GM21529 (cell line): ENCODE data around the gene VPS16.

Experiments used
- ATAC-seq: cut with Tn5 transposase; IDR thresholded peaks from one replicate; pipeline ENCODE4 v1.9.1; 2021; ENCODE audit not compliant: unreplicated experiment

The VPS16 gene

DNA sequence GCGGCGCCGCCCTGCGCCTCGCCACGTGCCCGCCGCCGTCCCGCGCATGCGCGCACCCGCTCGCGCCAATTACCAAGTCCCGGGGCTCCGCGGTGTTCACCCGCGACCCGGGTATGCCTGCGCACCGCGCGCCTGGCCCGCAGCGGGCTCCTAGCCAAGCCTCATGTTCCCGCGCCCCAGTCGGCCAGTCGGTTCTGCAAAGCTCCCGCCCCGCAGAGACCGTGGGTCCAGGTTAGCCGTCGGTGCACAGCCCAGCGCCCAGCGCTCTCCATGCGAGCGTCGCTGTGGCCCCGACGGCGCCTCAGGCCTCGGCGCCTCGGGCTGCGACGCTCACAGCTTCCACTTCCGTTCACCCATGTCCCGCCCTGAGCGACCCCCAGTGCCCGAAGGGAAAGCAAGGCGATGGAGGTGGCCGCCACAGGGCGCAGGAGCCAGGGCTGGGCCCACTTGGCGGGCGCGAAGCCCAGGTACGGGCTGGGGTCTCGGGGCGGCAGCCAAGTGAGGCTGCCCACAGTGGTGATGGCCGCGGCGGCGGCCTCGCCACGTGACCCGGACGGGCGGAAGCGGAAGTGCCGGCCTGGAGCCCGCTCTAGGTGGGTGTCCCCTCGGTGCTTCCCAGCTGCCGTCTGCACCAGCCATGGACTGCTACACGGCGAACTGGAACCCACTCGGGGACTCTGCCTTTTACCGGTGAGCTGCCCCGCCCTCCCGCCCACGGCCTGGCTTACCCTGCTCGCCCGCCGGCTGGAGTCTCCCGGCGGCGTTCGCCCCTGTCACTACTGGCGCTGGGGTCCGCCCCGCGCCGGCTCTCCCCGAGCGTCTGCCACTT, at the start of gene VPS16, which contains the start of gene PCED1A:
TSS of gene VPS16 (plus strand) at position 608 of the 829 bp plus-strand sequence. CDS start at position 638, 30 bp downstream.
TSS of gene PCED1A (minus strand) at position 518 of the 829 bp plus-strand sequence. CDS start 743 bp downstream, outside the sequence.
- peak; percentile 95 for ATAC-seq

DNA sequence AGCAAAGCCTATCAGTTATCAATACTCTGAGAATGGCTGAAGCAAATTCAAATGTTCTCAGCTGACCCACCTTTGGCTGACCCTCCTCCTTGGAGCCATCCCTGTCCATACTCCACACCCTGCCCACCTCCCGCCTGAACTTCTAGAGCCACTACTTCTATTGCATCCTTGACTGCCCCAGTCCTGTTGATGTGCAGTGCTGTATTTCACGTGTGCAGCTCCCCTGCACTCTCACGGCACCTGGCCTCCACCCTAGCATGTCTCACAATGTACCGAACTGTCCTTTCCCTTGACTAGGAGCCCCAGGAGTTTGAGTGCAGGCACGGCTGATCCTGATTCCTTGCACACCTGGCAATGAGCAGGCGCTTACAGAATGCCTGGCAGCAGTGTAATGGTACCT, 47.1 kb upstream of the VPS16 start:
- ATAC-seq: no peak

DNA sequence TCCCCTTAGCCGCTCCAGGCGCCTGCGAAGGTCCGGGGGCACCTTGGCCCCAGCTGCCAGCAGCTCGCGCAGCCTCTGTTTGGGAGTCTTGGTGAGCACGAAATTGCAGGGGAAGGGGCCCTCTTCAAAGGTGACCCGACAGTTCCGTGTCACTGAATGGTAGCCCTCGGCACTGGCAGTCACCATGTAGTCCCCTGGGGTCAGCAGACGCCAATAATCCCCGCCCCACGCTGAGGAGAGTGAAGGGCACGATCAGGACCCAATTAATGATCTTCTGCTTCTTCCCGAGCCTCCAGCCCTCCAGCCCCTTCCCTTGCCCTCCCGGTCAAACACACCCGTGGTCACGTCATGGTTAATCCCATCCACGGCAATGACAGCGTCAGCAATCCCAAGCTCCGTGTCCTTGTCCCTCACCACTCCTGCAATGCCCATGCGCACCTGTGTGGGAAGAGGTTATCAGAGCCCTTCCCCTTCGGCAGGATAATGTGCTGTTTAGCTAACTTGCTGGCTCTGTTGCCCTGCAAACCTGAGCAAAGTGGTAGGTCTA, 46.3 kb upstream of the VPS16 start:
- ATAC-seq: no peak

DNA sequence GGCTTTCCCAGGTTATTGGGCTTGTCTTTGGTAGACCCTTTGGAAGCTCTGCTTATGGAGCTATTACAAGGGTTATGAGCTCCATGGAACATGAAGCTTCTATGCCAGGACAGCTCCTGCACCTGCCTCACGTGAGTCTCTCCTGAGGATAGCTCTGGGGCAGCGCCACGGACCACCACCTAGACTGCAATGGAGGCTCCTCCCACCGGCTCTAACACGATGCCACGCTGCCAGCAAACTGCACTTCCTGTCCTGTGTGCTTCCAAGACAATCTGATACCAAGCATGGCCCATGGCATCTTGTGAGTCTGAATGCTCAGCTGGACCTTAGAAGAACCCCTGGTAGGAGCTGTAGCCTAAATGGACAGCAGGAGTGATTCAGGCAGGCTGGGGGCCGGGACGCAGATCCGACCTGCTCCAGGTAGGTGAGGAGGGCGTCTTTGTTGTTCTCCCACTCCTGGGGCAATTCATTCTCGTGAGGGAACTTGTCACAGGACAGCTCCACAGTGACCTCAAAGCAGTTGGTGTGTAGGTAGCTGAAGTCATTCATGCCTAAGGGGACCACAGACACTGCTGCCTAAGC, 45.6 kb upstream of the VPS16 start:
- no peak for ATAC-seq

DNA sequence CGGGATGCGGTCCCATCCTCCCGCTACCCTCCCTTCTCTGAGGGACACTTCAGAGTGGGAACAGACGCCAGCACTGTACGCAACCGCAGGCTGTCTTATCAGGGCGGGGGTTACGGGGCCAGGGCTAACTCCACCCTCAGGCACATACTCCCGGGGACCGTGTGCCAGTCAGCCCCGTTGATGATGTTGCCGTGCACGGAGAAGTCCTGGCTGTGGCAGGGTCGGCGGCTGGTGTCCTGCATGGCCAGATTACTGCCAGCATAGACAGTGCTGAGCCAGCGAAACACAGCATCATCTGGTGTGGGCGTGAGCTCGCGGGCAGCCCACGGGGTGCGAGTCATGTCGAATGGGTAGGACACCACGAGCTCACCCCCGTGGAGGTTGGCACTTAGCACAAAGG, 45.1 kb upstream of the VPS16 start:
- ATAC-seq: no peak

DNA sequence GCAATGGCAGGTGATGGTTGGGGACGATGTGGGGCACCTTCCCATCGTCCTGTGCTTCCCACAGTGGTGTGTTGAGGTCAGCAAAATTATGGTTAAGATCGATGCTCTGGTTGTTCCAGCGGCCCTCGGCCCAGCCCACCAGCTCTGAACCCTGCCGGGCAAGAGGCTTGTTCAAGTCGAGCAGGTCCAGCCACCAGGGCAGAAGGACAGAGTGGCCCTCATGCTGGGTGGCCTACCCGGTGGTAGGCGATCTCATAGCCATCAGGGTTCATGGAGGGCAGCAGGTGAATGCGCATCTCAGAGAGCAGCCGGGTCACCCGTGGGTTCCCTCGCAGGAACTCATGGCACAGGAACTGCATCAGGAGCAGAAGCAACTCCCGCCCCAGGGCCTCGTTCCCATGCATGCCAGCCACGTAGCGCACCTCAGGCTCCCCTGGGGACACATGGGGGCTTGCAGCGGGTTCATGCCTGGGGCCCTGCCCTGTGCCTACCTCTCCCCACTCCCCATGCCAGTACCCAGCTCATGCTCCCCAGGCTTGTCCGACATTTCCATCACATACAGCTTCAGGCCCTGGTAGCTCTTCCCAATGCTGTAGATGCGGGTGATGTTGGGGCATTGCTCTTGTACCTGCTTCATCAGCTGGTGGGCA, 44.4 kb upstream of the VPS16 start:
- no peak for ATAC-seq

DNA sequence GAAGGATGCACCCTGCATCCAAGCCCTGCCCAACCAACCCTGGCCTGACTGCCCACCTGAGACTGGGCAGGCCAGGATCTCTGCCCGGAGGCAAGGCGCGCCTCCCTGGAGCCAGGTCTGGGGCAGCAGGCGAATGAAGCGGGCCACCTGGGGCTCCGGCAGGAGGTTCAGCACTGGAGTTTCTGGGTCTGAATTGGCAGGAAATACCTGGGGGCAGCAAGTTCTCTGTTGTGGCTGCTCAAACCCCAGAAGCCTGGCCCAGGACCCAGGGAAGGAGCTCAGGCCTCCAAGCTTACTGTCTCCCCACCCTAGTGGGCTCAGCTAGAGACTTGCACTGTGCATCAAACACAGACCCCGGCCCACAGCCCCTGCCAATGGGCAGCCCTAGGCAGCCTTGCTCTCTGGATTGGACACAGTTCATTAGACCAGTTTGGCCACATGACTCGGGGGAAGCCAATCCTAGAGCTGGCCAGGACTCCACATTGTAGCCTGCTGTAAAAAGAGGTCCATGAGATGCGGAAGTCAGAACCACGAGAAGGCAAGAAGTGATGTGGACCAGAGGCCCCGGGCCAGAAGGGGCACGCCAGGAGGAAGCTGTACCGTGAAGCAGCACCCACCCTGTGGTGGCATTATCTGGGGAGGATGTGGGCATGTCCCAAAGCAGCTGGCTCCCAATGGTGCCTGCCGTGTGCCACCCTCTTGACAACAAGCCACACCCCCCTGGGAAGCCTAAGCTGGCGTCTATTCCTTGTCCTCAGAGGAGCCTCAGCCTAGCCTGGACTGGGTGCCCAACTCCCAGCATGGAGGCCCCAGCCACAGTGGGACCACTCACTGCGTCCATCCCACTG, 43.2 kb upstream of the VPS16 start:
- no peak for ATAC-seq

DNA sequence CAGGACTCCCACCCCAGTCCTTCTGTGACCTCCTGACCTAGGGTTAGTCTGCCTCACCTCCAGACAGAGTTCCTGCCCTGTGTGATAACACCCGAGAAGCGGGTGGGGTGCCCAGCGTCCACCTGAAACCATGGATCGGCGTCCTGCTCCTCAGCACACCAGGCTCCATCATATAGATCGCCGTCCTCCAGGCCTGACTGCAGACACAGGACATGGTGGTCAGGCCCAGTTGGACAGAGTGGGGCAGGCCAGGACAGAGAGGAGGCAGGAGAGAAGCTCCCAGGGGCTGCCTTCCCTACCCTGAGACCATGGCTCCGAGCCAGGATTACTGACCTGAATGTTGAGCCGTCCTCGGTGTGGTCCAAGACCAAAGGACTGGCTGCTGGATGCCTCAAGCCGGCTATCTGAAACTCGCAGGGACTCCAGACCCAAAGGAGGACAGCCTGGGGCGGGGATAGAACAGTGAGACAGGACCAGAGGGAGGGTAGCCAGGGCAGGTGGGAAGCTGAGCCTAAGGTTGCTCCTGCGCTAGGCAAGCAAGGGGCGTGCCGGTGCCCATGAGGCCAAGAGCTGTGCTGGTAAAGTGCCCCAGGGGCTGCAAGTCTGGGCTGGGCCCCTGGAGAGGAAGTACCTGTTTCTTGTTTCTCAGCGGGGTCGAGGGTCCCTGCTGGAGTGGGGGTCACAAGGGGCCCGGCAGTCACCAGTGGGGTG, 42.3 kb upstream of the VPS16 start:
- ATAC-seq: no peak

DNA sequence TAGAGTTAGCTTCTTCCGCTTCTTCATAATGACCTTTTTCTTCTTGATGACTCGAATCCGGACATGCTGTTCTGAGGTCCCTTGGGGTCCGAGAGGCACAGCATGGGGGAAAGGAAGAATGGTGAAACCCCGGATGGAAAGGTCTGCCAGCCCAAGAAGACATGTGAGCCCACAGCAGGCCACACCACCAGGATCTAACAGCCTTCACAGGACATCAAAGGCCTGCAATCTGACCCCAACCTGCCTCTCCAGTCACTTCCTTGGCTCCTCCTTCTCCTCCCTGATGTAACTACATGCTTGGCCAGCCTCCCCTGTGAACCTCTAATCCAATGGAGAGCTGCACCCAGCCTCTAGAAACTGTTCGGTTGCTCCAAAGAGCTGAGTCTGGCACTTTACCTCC, 41.7 kb upstream of the VPS16 start:
- ATAC-seq: no peak

DNA sequence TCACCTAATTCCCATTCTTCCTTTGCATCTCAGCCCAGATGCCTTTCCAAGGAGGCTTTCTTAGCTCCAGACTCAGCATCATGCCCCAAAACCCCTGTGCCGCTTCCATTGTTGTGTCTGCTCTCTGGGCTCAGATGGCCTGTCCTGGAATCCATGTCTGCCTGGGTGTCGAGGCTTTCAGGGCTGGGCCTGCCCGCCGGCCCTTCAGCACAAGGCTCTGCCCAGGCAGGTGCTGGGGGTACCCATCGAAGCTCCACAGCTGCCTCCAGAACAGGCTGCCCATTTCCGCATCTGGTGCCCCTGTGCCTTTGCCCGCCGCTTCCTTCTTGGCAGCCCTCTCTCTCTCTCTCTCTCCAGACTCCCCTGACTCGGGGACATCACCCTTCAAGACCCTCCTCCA, 41.3 kb upstream of the VPS16 start:
- ATAC-seq: no peak

DNA sequence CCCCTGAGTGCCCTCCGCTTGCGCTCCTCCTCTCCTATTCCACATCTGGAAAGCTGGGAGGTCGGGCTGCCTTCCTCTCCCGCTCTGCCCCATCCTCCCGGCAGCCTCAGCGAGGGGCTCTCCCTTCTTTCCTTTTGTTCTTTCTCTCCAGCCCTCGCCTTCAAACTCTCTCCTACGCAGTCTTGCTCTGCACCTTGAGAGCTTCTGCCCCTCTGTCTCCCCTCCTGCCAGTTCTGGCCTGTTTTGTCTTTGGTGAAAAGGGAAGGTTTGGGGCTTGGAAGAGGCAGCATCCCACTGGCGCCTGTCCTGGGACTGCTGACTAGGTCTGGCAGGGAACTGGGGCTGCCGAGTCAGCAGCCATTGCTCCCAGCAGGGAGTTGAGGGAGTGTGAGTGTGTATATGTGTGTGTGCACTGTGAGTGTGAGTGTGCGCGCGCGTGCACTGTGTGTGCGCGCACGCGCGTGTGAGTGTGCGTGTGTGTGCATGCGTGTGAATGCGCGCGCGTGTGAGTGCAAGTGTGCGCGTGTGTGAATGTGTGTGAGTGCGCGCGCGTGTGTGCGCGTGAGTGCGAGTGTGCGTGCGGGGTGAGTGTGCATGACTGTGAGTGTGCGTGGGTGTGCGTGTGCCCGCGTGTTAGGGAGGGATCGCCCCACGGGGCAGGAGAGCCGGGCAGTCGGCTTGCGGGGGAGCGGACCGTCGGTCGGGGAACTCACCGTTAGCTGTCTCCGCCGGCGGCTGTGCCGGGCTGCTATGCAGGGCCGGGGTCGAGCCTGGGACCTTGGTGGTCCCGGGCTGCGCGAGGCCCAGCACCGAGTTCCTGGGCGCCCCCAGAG, 40.6 kb upstream of the VPS16 start:
- no peak for ATAC-seq

DNA sequence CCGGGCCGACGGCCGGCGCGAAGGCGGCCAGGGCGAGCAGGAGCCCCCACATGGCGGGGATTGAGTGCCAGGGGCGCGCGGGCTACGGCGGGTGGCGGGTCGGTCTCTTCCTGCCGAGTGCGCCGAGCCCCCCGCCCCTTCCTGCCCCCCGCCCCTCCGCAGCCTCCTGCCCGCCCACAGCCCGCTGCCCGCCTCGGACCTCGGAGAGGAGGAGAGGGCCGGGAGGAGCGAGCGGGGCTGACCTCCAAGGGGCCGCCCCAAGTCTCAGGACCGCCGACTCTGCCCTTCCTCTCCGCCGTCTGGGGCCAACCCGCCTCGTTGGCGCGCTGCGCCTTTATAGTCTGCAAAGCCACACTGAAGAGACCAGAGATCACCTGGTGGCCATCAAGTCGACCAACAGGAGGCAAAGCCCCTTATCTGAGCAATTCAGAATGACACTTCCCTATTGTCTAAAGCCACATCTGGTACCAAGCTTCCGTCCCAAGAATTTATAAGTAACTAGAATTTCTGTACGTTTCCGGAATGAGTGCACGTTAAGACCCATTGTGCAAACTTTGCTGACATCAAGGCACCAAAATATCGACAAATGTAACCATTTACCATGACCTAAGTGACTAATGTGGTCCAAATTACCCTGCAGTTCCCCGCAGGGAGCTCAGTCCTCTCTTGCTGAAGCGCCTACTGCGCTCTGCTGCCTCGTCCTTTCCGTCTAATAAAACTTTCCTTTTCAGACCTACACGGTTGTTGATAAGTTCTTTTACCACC, 39.8 kb upstream of the VPS16 start, which contains the start of gene CPXM1:
TSS of gene CPXM1 (minus strand) at position 107 of the 765 bp plus-strand sequence. CDS start at position 52, 55 bp downstream.
- peak; percentile 61 for ATAC-seq

DNA sequence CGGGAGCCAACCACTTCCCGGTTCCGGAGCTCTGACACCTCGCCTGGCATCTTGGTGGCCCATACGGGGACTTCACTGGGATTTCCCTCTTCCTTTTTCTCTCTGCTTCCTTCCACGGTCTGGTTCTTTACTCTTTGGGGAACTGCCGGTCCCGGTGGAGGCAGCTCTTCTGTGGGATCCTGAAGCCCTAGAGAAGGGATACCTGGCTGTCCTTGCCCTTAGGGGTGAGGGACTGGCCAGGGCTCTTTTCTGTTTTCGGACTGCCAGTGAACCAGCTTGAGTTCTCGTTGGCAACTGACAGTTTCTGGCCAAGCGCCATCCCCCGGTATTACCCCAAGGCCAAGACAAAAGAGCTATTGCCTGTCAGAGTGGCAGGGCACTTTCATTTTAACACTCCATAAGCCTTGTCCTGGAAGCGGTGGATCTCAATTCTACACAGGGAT, 39.2 kb upstream of the VPS16 start:
- peak; percentile 10 for ATAC-seq

DNA sequence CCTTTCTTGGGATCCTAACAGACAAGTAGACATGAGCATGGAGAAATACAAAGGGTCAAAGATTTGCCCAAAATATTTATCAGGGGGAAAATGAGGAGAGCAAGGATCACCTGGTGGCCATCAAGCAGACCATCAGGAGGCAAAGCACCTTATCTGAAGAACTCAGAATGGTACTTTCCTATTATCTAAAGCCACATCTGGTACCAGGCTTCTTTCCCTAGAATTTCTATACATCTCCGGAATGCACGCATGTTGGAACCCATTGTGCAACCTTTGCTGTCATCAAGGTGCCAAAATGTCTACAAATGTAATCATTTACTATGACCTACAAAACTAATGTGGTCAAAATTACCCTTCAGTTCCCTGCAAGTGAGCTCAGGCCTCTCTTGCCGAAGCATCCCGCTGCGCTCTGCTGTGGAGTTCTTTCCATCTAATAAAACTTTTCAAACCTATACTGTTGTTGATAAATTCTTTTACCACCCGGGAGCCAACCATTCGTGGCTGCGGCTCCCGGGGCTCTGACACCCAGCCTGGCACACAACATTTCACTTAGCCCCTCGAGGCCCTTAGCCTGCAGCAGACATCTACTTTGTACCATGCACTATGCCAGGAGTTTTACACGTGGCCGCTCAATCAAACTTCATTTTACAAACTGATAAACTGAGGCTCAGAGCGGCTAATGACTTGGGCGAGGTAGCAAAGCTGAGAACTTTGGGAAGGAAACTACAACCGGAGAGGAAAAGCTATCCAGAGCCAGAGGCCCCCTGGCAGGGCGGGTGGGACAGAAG, 36.3 kb upstream of the VPS16 start:
- no peak for ATAC-seq

DNA sequence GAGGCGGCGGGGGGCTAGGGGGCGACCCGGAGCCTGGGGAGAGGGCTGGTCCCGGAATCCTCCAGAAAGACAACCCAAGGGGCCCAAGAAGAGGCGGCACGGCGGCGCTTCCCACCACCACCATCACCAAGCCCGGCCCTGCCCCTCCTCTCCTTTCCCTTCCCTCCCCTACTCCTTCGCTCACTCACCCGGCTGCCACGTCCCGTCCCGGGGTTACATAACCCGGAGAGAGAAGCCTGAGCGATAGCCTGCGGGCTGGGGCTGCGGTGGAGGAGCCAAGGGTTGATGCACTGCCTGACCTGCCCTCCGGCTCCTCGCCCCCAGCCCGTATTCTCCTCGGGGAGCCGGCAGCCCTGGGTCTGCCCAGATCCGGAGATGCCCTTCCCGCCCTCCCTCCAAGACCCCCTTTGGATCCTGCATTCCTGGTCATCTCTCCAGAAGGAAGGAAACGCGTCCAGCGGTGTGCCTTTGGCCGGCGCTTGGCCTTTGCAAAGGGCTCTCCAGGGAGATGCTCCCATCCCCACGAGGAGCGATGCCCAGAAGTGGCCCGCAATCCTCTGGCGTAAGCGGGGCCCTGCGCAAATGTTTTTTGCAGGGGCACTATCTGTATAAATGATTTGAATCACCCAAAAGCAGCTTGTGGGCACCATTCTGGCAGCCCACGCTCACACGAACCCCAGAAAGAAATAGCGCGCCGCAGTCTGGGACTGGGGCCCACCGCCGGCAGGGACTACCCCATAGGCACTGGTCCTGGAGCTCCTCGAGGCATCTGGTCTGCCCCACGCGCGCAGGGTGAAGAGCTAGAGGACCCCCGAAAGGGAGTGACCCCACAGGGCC, 35.5 kb upstream of the VPS16 start:
- no peak for ATAC-seq

DNA sequence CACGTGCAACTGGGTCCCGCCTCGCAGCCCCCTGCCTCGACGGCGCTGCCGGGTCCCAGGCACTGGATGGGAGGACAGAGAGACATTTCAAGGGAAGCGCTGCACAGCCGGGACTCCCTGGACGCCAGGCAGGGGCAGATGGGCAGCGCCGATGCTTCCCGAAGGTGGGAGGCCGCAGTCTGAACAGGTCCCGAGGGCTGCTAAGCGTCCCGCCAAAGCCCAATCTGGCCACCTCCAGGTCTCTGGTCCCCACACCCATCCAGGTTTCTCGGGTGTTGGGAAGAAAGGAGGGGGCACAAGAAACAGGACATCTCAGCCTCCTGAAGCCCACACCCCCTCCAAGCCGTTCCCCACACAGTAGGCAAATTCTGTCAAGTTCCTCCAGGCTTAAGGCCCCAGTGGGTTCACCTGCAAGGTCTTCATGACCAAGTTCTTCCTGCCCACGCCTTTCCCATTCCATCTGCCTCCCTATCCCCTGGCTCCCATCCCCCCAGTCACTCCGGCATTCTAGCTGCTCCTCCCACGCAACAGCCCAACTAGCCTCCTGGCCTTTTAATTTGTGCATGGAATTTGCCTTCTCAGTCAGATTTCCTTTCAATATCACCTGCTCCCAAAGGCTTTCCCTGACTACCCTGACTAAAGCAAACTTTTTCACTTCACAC, 34.7 kb upstream of the VPS16 start:
- no peak for ATAC-seq
